K562 (cell line): ENCODE data around the gene ZFP64. TPM values are rescaled to one million over a fixed set of nuclear protein-coding genes. Genes with fewer than 3 reads are reported as not detected.

ENCODE experiments used
- CHCHD3 ChIP-seq: fragments of 250-450 bp; sonication (Bioruptor Pico); IDR thresholded peaks from 2 replicates; pipeline ENCODE4 v2.1.2; 2022; ENCODE audit warnings: mild to moderate bottlenecking
- ELF1 ChIP-seq: fragments of 200-800 bp; sonication (Bioruptor generic); IDR thresholded peaks from 2 replicates; pipeline ENCODE4 v1.6.1; 2016; ENCODE audit warnings: missing genetic modification characterization, missing compliant biosample characterization
- ETV5 ChIP-seq: sonication (generic); formaldehyde crosslinking; IDR thresholded peaks from 2 replicates; pipeline ENCODE4 v1.4.0; 2020; ENCODE audit warnings: low read depth, mild to moderate bottlenecking, missing genetic modification reagents
- FOXP4 ChIP-seq: sonication (generic); formaldehyde crosslinking; IDR thresholded peaks from 2 replicates; pipeline ENCODE4 v1.8.0; 2022; ENCODE audit warnings: mild to moderate bottlenecking, missing genetic modification reagents, borderline replicate concordance
- GABPB1 ChIP-seq: sonication (generic); formaldehyde crosslinking; IDR thresholded peaks from 2 replicates; pipeline ENCODE4 v1.8.0; 2022; ENCODE audit warnings: mild to moderate bottlenecking, missing genetic modification reagents
- LARP7 ChIP-seq: fragments of 450-650 bp; IDR thresholded peaks from 2 replicates; pipeline ENCODE4 v1.6.1; 2016
- MCM3 ChIP-seq: fragments of 450-650 bp; IDR thresholded peaks from 2 replicates; pipeline ENCODE4 v1.6.1; 2016
- MGA ChIP-seq: fragments of 450-650 bp; IDR thresholded peaks from 2 replicates; pipeline ENCODE4 v1.6.1; 2016; ENCODE audit warnings: mild to moderate bottlenecking, moderate library complexity
- MIER1 ChIP-seq: fragments of 450-650 bp; IDR thresholded peaks from 2 replicates; pipeline ENCODE4 v1.6.1; 2016; ENCODE audit warnings: antibody characterized with exemption, mild to moderate bottlenecking, low read depth
- NR2C1 ChIP-seq, 2 experiments: fragments of 450-650 bp; IDR thresholded peaks; 2 replicates each; pipeline ENCODE4 v1.6.1; 2017; ENCODE audit warnings: mild to moderate bottlenecking in 2 of 2, antibody characterized with exemption in 1 of 2, inconsistent platforms in 1 of 2, missing compliant biosample characterization in 1 of 2, missing genetic modification characterization in 1 of 2
- PHF8 ChIP-seq: fragments of 200-600 bp; sonication (generic); IDR thresholded peaks from 2 replicates; pipeline ENCODE4 v1.6.1; 2012; ENCODE audit warnings: mixed run types, mild to moderate bottlenecking, inconsistent platforms, low read length, moderate library complexity, borderline replicate concordance
- RUNX1 ChIP-seq: sonication (generic); IDR thresholded peaks from 2 replicates; pipeline ENCODE4 v1.6.1; 2016; ENCODE audit warnings: antibody characterized with exemption, low read depth
- SAFB ChIP-seq: fragments of 200-400 bp; formaldehyde crosslinking; IDR thresholded peaks from 2 replicates; pipeline ENCODE4 v1.6.1; 2017; ENCODE audit warnings: low read depth, low read length, borderline replicate concordance
- ZFP30 ChIP-seq: fragments of 250-450 bp; sonication (Bioruptor Pico); IDR thresholded peaks from 2 replicates; pipeline ENCODE4 v1.8.0; 2022; ENCODE audit warnings: moderate library complexity, mild to moderate bottlenecking, inconsistent platforms, borderline replicate concordance
- ZFX ChIP-seq: sonication (generic); formaldehyde crosslinking; IDR thresholded peaks from 2 replicates; pipeline ENCODE4 v1.8.0; 2022; ENCODE audit warnings: mild to moderate bottlenecking, missing genetic modification reagents, moderate library complexity
- polyA plus RNA-seq, 8 experiments: library from polyadenylated mRNA; depleted of rRNA in 4 of 8; stranded (reverse) in 5 of 8; unstranded in 3 of 8; fragments of >200 nt; fragmentation: Nextera tagmentation in 2 of 8; fragmentation: Illumina TruSeq in 1 of 8; extraction: Ambion mirVana in 2 of 8; extraction: Trizol in 1 of 8; gene quantifications; 2 replicates each; pipeline versions ENCODE4 v1.2.1 to v1.2.3, GENCODE V29; 2011 to 2014; ENCODE audit warnings: inconsistent platforms in 1 of 8, missing spikeins in 1 of 8
- total RNA-seq, 7 experiments: library from RNA; depleted of rRNA in 6 of 7; stranded (reverse); fragments of >200 nt in 6 of 7; fragmentation: Illumina TruSeq in 2 of 7; extraction: Trizol in 2 of 7; gene quantifications; 2 replicates each; pipeline versions ENCODE4 v1.2.1 to v1.2.3, GENCODE V29; 2011 to 2021; ENCODE audit warnings: low replicate concordance in 1 of 7

The ZFP64 gene
- total and polyA plus RNA-seq, 9 of the 15 experiments (the other 6 are each of a cell fraction or from before 2014, with no cell fraction given) = 1.4 to 13.4 (median 7.0) TPM

- TF ChIP-seq NR2C1 (IDR thresholded peaks at IDR 0.05) (no peak), NR2C1 (tag; IDR thresholded peaks at IDR 0.05) (no peak), GABPB1 (CRISPR knock-in tag) (peak; percentile 79), SAFB (no peak), ZFP30 (no peak), FOXP4 (no peak), MCM3 (no peak), ELF1 (tag) (peak; percentile 86), ETV5 (CRISPR knock-in tag) (peak; percentile 94), PHF8 (0 out of 2 replicates have a peak, but pooled peaks have one; percentile 89), MIER1 (no peak), ZFX (no peak; the same call in 1 of the 2 replicates), MGA (no peak), LARP7 (no peak), RUNX1 (no peak), CHCHD3 (no peak)
These were observed at the start of gene ZFP64 (continued) for GRCh38 chr20:52191132-52191915.
